ENCODE results near the gene MRPS22. TPM values are rescaled to one million over a fixed set of nuclear protein-coding genes. Genes with fewer than 3 reads are reported as not detected.

MRPS22 gene
- total and polyA plus RNA-seq, 9 of the 15 experiments (the other 6 are each of a cell fraction or from before 2014, with no cell fraction given): 148 to 397 (median 229) TPM

GRCh38 chr3:139329364-139329850 lies 14.4 kb upstream of the MRPS22 start (continued):
- TF ChIP-seq MLLT1 (IDR thresholded peaks at IDR 0.05) (peak in 1 of 2 experiments; percentile 88; a peak in 2 of 4 replicates), ZNF143 (CRISPR knock-in tag; IDR thresholded peaks at IDR 0.05) (0 out of 2 replicates have a peak, but pooled peaks have one; percentile 45), MYNN (IDR thresholded peaks at IDR 0.05) (peak; percentile 56; the same call in 1 of the 2 replicates), MYNN (CRISPR knock-in tag; IDR thresholded peaks at IDR 0.05) (no peak), PATZ1 (CRISPR knock-in tag; IDR thresholded peaks at IDR 0.05; ENCODE audit: borderline replicate concordance) (no peak), ZNF695 (CRISPR knock-in tag; IDR thresholded peaks at IDR 0.05) (no peak), GTF2A2 (tag; IDR thresholded peaks at IDR 0.05) (no peak), PML (IDR thresholded peaks at IDR 0.05; ENCODE audit: low read length) (no peak), MTA1 (IDR thresholded peaks at IDR 0.05; ENCODE audit: borderline replicate concordance) (no peak), POU5F1 (IDR thresholded peaks at IDR 0.05; ENCODE audit: borderline replicate concordance, low read depth, low read length, partially characterized antibody) (no peak), ZFX (CRISPR knock-in tag; IDR thresholded peaks at IDR 0.05) (no peak), E2F6 (IDR thresholded peaks at IDR 0.05; ENCODE audit: borderline replicate concordance in 1 of 2, extremely low read depth in 1 of 2, insufficient read depth in 1 of 2, insufficient read length in 1 of 2, low read depth in 1 of 2, low read length in 1 of 2, poor library complexity in 1 of 2, severe bottlenecking in 1 of 2) (no peak), SMAD1 (IDR thresholded peaks at IDR 0.05; ENCODE audit: low read depth, low read length, partially characterized antibody) (no peak), TAF7 (tag; IDR thresholded peaks at IDR 0.05) (no peak), ZNF318 (IDR thresholded peaks at IDR 0.05; ENCODE audit: borderline replicate concordance in 1 of 2, low read depth in 1 of 2) (no peak), ZNF717 (CRISPR knock-in tag; IDR thresholded peaks at IDR 0.05) (no peak)
